Panc1 (cell line): ENCODE results near the gene KIF1C. TPM values are rescaled to one million over a fixed set of nuclear protein-coding genes. Genes with fewer than 3 reads are reported as not detected.
A peak's percentile ranks its signal among the peaks of the same experiment; 100 is the strongest.

ENCODE experiments used
- ATAC-seq: fragments of 200-7000 bp; cut with Tn5 transposase; 2 replicates; pipeline ENCODE4 v1.9.1; 2020; ENCODE audit warnings: mild to moderate bottlenecking, moderate library complexity
- BruUV-seq: library from RNA; stranded (reverse); fragments of 400-500 nt; replicated peaks from 2 replicates; lab custom pipeline; 2021; lab: Mats Ljungman, UMichigan
- CTCF ChIA-PET: fragments of 300-600 bp; sonication (Branson Sonifier 250); formaldehyde crosslinking; loops from one replicate; lab custom pipeline; 2022; ENCODE audit warnings: antibody characterized with exemption; lab: Charles Lee
- POLR2A ChIA-PET: fragments of 300-600 bp; sonication (Branson Sonifier 250); formaldehyde crosslinking; loops from one replicate; lab custom pipeline; 2022; ENCODE audit warnings: antibody characterized with exemption; lab: Charles Lee
- DNase-seq: peaks from one replicate; pipeline ENCODE4 v3.0.0-alpha.2; 2010; ENCODE audit warnings: low read depth, low spot score
- H3K27ac ChIP-seq: 2 replicates; pipeline ENCODE4 v1.5.1; 2011; ENCODE audit warnings: mild to moderate bottlenecking, low read length, inconsistent platforms
- H3K27me3 ChIP-seq: fragments of 200-500 bp; sonication (Bioruptor generic); 2 replicates; pipeline ENCODE4 v1.6.0; 2014; ENCODE audit warnings: low read length, inconsistent platforms; ENCODE audit not compliant: control insufficient read depth, insufficient read depth
- H3K36me3 ChIP-seq: fragments of 200-500 bp; sonication (Bioruptor generic); 2 replicates; pipeline ENCODE4 v1.5.1; 2014; ENCODE audit warnings: inconsistent platforms, mild to moderate bottlenecking, low read length, moderate library complexity; ENCODE audit not compliant: control insufficient read depth, insufficient read depth
- H3K4me1 ChIP-seq: 2 replicates; pipeline ENCODE4 v1.5.1; 2011; ENCODE audit warnings: inconsistent platforms, mild to moderate bottlenecking, low read length, moderate library complexity; ENCODE audit not compliant: control insufficient read depth, insufficient read depth
- H3K4me3 ChIP-seq, 2 experiments: 2 replicates each; pipeline ENCODE4 v1.5.1; 2011 to 2012; ENCODE audit warnings: low read depth in 2 of 2, low read length in 2 of 2, mild to moderate bottlenecking in 2 of 2, inconsistent platforms in 1 of 2, moderate library complexity in 1 of 2
- H3K9me3 ChIP-seq: fragments of 200-500 bp; sonication (Bioruptor generic); 2 replicates; pipeline ENCODE4 v1.5.1; 2014; ENCODE audit warnings: low read depth, mild to moderate bottlenecking, inconsistent platforms, low read length, moderate library complexity; ENCODE audit not compliant: control insufficient read depth, insufficient read depth
- CTCF ChIP-seq: fragments of 450-650 bp; IDR thresholded peaks from 2 replicates; pipeline ENCODE4 v1.5.1; 2017; ENCODE audit warnings: mild to moderate bottlenecking
- POLR2AphosphoS5 ChIP-seq: IDR thresholded peaks from 2 replicates; pipeline ENCODE4 v1.6.1; 2012; ENCODE audit warnings: mild to moderate bottlenecking, low read depth, low read length, moderate library complexity
- SIN3A ChIP-seq: IDR thresholded peaks from 2 replicates; pipeline ENCODE4 v1.6.1; 2012; ENCODE audit warnings: low read depth, mild to moderate bottlenecking, low read length, moderate library complexity, borderline replicate concordance; ENCODE audit not compliant: insufficient read depth
- TCF7L2 ChIP-seq: IDR thresholded peaks from 2 replicates; pipeline ENCODE4 v1.6.1; 2011; ENCODE audit warnings: mild to moderate bottlenecking, low read depth, low read length, inconsistent platforms
- in situ Hi-C: cut with HindIII; loops from 2 replicates; pipeline ENCODE4 v1.10.0; 2016; ENCODE audit warnings: low sequenced_read_pairs, low pct_unique_long_range_greater_than_20kb
- intact Hi-C: fragments of 100-400 bp; cut with micrococcal nuclease; formaldehyde crosslinking; loops from one replicate; pipeline ENCODE4 v1.10.0; 2022; ENCODE audit not compliant: unreplicated experiment
- total RNA-seq: library from RNA; stranded (reverse); gene quantifications from one replicate; pipeline ENCODE4 v1.2.1, GENCODE V29; 2021; ENCODE audit not compliant: unreplicated experiment

KIF1C gene
- total RNA-seq, 1 experiment from 2014 or later = 117 TPM

DNA sequence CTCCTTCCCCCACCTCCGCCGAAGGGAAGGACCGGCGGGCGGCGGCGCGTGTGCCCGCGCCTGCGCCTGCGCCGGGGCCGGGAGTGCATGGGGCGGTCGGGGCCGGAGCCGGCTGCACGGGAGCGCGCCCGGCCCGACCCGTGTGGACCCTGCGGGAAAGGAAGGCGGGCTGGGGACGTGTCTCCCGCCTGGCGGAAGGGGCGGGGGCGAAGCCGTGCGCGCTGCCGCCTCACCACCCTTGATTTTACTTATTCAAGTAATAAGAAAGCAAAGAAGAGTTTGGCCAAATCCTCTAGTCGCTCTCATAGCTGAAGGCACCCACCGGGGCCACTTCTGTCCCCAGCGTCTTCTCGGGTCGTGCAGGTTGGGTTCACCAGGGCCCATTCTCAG lies 48.8 kb upstream of the KIF1C start:
- Histone ChIP-seq H3K4me1 (peaks cover 35% of the 10 kb centered on the region), H3K9me3 (no peaks in the 10 kb centered on the region), H3K36me3 (peaks cover 6% of the 10 kb centered on the region), H3K27me3 (no peaks in the 10 kb centered on the region), H3K27ac (peak overlapping the region; percentile 93), H3K4me3 (peak overlapping the region; percentile 83 to 85)
- in situ Hi-C loops (no loop called here), intact Hi-C loops (no loop called here)
- ChIA-PET CTCF (no interaction called here), POLR2A (interaction anchor here (0.7 to 1.1 kb wide), 2 partner anchors 18 to 38 kb away, joined by 3 to 4 read pairs; partner anchors contain the start of gene SPAG7)
- ATAC-seq (peak; percentile 67), DNase-seq (no peak)
- no peak for TF ChIP-seq CTCF
- peak; percentile 30; the same call in 1 of the 2 replicates for TF ChIP-seq POLR2AphosphoS5
- no TSS peak for BruUV-seq

DNA sequence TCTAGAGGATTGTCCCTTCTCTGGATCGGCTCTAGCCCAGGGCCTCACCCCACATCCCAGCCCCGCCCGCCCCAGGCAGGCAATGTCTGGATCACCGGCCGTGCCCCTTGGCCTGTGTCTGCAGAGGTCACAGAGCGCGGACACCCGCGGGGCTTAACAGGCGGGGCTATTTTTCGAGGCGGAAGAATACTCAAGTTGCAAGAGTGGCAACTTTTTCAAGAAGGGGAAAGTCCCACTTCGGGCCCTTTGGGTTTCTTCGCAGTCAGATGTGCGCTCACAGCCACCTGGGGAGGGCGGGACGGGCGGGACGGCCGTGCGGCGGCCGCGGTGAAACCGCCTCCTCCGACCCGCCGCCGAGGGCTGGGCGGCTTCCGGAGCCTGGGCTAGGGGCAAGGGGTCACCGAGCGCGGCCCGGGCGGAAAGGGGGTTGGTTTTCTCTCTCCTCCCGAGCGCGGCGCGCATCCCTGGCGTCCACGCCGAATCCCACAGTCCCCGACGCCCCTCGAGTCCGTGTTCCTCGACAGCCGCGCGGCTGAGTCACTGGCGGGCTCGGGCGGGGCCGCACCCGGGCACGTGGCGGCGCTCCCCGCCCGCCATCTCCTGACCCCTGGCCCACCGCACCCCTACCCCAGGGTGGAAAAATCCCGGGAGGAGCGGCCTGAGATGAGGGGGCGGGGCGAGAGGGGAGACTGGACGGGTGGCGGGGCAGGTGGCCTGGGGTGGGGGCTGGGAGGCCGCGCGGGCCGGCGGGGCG lies 48.3 kb upstream of the KIF1C start:
- Histone ChIP-seq H3K4me1 (peaks cover 29% of the 10 kb centered on the region), H3K9me3 (no peaks in the 10 kb centered on the region), H3K27ac (peak overlapping the region; percentile 93), H3K4me3 (peak overlapping the region; percentile 83 to 85), H3K27me3 (no peaks in the 10 kb centered on the region), H3K36me3 (peaks cover 6% of the 10 kb centered on the region)
- no TSS peak for BruUV-seq
- ChIA-PET POLR2A (interaction anchor here (0.7 to 1.1 kb wide), 2 partner anchors 18 to 37 kb away, joined by 3 to 4 read pairs; partner anchors contain the start of gene SPAG7), CTCF (no interaction called here)
- no peak for DNase-seq
- TF ChIP-seq CTCF (no peak), POLR2AphosphoS5 (peak; percentile 50; the same call in 1 of the 2 replicates)
- peak; percentile 52 for ATAC-seq
- in situ Hi-C loops (no loop called here), intact Hi-C loops (no loop called here)

DNA sequence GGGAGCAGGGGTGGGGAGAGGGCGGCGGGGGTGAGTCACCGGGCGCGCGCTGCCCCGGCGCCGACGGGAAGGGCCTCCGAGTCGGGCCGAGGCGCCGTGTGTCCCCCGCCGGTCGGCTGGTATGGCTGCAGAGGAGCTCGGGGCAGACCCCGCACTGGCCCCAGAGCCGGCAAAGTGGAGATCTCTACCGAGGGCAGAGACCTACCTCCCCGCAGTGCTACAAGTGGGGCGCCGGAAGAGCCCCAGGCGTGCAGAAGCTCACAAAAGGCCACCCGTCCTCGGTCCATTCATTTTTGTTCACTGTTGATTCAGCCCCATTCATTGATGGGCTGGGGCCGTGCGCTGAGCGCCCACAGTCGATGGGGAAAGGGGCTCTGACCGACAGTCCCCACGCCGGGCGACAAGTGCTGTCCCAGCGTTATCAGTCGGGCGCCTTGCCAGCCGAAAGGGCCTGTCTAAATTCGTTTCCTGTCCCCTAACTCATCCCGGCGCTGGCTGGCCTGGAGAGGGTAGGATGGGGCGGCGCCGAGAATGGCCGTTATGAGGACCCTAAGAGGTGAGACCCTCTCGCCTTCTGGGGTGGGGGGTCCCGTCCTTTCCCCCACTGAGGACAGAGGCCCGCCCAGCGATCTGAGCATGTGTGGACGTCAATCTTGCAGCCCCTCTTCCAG lies 47.5 kb upstream of the KIF1C start:
- Histone ChIP-seq H3K4me1 (peaks cover 22% of the 10 kb centered on the region), H3K36me3 (peaks cover 6% of the 10 kb centered on the region), H3K27ac (peak overlapping the region; percentile 94), H3K9me3 (no peaks in the 10 kb centered on the region), H3K4me3 (peak overlapping the region; percentile 51 to 67), H3K27me3 (no peaks in the 10 kb centered on the region)
- ATAC-seq = no peak; the same call in 1 of the 2 replicates
- ChIA-PET CTCF (no interaction called here), POLR2A (no interaction called here)
- peak; percentile 62 for TF ChIP-seq POLR2AphosphoS5
- TF ChIP-seq SIN3A = 0 out of 2 replicates have a peak, but pooled peaks have one; percentile 18
- TF ChIP-seq TCF7L2 = no peak
- BruUV-seq = TSS peak; percentile 80
- intact Hi-C loops = no loop called here
- in situ Hi-C loops = no loop called here
- no peak for DNase-seq
